ENCODE data around the gene PPP6R3. TPM values are rescaled to one million over a fixed set of nuclear protein-coding genes. Genes with fewer than 3 reads are reported as not detected.
"Not testable (repeated sequence)": the region's sequence is repeated elsewhere in the genome, so short reads cannot be mapped to it uniquely, and the experiment has no call there.

PPP6R3 gene
- total RNA-seq, 1 experiment from 2014 or later, result 143 TPM

DNA sequence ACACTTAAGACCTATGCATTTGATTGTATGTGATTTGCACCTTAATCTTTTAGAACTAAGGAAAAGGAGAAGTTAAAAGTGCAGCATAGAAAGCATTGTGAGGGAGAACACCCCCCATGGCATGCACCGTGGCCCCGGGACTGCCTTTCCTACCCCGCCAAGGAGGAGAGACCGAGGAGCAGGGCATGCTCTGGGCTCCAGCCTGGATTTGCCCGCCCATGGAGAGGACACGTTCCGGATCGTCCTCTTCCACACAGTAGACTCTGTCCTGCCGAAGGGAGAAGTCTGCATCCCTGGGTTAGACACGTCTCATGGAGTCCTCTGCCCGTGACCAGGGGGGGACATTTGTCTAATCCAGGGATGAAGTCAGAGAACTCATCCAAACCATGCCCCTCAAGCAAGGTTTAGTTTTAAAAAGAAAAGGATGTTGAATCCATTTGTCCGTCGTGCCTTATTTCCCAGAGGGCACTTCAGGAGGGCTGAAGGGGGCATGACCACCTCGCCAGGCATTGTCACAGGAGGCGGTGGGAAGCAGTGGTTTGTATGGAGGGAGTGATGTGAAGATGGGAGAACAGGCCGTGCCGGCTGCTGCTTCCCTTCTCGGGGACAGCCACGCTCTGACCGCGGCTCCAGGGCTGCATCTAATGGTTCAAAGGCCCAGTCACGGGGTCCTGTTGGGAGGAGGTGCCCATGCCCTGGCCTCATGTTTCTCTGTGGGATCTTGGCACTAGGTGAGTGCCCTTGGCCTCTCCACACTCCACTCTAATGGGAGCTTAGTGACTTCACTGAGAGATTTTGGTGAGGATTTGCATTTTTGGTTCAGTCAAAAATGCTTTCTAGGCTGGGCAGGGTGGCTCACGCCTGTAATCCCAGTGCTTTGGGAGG is 157.6 kb downstream of the PPP6R3 start:
- DNase-seq, result no peak
- H3K4me1 ChIP-seq, result no peaks in the 10 kb centered on the region
- no peak overlapping the region for H3K4me3 ChIP-seq
- no peak overlapping the region for H3K27ac ChIP-seq
- no peaks in the 10 kb centered on the region for H3K27me3 ChIP-seq
- no peaks in the 10 kb centered on the region for H3K9me3 ChIP-seq (replicated peaks)
- H3K36me3 ChIP-seq, result peaks cover 20% of the 10 kb centered on the region

DNA sequence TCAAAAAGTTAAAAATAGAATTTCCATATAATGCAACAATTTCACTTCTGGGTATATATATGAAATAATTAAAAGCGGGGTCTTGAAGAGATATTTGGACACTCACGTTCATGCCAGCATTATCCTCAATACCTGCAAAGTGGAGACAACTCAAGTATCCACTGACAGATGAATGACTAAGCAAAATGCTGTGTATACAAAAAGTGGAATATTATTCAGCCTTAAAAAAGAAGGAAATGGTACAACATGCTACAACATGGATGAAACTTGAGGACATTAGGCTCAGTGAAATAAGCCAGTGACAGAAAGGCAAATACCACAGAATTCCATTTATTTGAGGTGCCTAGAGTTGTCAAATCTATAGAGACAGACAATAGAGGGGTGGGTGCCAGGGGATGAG is 161.3 kb downstream of the PPP6R3 start:
- Histone ChIP-seq H3K4me3 (no peak overlapping the region), H3K9me3 (replicated peaks) (peaks cover 5% of the 10 kb centered on the region)
- DNase-seq, result no peak

DNA sequence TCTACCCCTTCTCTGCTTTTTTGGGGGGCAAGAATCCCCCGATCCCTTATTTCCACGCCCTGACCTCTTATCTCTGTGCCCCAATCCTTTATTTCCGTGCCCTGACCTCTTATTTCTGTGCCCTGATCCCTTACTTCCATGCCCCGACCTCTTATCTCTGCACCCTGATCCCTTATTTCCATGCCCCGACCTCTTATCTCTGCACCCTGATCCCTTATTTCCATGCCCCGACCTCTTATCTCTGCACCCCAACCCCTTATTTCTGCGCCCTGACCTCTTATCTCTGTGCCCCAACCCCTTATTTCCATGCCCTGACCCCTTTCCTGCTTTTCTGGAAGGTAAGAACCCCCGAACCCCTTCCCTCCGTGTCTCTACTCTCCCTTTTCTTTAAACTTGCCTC is 163.2 kb downstream of the PPP6R3 start:
- not testable (repeated sequence) for H3K27me3 ChIP-seq; H3K4me3 ChIP-seq; DNase-seq; H3K36me3 ChIP-seq; H3K4me1 ChIP-seq; H3K9me3 ChIP-seq (replicated peaks); H3K27ac ChIP-seq

More for the DNA sequence above, 161.3 kb downstream of the PPP6R3 start:
- Histone ChIP-seq H3K4me1 (no peaks in the 10 kb centered on the region), H3K27me3 (no peaks in the 10 kb centered on the region), H3K36me3 (no peaks in the 10 kb centered on the region), H3K27ac (no peak overlapping the region)

DNA sequence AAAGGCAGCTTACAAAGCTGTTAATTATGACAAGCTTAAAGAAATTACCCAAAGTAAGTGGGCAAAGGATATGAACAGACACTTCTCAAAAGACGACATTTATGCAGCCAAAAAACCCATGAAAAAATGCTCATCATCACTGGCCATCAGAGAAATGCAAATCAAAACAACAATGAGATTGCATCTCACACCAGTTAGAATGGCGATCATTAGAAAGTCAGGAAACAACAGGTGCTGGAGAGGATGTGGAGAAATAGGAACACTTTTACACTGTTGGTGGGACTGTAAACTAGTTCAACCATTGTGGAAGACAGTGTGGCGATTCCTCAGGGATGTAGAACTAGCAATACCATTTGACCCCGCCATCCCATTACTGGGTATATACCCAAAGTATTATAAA is 164.5 kb downstream of the PPP6R3 start:
- H3K27ac ChIP-seq; H3K36me3 ChIP-seq; H3K9me3 ChIP-seq (replicated peaks); H3K4me3 ChIP-seq; H3K27me3 ChIP-seq; H3K4me1 ChIP-seq; DNase-seq: not testable (repeated sequence)

DNA sequence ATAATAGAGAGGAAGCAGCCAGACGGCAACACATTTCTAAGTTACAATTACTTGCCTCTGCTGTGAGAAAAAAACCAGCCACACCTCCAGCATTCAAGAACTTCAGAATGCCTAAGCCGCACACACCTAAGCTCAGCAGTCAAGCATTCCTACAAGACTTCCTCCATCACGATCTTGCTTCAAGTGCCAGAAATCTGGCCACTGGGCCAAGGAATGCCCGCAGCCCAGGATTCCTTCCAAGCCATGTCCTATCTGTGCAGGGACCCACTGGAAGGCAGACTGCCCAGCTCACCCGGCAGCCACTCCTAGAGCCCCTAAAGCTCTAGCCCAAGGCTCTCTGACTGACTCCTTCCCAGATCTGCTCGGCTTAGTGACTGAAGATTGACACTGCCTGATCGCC is 165.7 kb downstream of the PPP6R3 start:
- not testable (repeated sequence) for H3K4me3 ChIP-seq; H3K4me1 ChIP-seq; DNase-seq; H3K27me3 ChIP-seq; H3K9me3 ChIP-seq (replicated peaks); H3K27ac ChIP-seq; H3K36me3 ChIP-seq

DNA sequence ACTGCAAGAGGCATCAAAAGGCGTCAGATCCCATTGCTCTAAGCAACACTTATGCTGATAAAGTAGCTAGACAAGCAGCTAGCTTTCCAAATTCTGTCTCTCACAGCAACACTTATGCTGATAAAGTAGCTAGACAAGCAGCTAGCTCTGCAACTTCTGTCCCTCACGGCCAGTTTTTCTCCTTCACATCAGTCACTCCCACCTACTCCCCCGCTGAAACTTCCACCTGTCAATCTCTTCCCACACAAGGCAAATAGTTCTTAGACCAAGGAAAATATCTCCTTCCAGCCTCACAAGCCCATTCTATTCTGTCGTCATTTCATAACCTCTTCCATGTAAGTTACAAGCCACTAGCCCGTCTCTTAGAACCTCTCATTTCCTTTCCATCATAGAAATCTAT is 168.3 kb downstream of the PPP6R3 start:
- not testable (repeated sequence) for H3K27me3 ChIP-seq; H3K36me3 ChIP-seq; H3K27ac ChIP-seq; H3K4me1 ChIP-seq; H3K4me3 ChIP-seq; H3K9me3 ChIP-seq (replicated peaks); DNase-seq

DNA sequence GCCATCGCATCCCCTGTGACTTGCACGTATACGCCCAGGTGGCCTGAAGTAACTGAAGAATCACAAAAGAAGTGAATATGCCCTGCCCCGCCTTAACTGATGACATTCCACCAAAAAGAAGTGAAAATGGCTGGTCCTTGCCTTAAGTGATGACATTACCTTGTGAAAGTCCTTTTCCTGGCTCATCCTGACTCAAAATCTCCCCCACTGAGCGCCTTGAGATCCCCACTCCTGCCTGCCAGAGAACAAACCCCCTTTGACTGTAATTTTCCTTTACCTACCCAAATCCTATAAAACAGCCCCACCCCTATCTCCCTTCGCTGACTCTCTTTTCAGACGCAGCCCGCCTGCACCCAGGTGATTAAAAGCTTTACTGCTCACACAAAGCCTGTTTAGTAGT is 171.8 kb downstream of the PPP6R3 start:
- H3K36me3 ChIP-seq, H3K27me3 ChIP-seq: not testable (repeated sequence)

DNA sequence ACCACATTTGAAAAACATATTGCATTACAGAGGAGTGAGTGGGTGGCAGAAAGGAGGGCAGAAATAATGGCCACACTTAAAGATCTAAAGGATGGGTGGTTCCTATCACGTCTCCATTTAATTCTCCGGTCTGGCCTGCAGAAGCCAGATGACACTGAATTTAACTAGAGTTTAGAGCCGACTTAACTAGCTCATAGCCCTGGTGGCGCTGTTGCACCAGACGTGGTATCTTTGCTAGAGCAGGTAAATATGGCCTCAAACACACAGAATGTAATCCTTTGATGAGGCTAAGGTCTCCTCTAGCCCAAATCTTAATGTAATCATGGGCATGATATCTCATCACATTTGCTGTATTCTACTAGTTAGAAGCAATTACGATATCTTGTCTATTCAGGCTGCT is 172.2 kb downstream of the PPP6R3 start:
- Histone ChIP-seq H3K4me1 (no peaks in the 10 kb centered on the region), H3K4me3 (no peak overlapping the region), H3K9me3 (replicated peaks) (no peaks in the 10 kb centered on the region), H3K36me3 (no peaks in the 10 kb centered on the region), H3K27me3 (peaks cover 5% of the 10 kb centered on the region; the same call in 1 of the 2 replicates), H3K27ac (no peak overlapping the region)
- DNase-seq, result peak; percentile 23 to 58

More for the DNA sequence above, 171.8 kb downstream of the PPP6R3 start:
- not testable (repeated sequence) for H3K4me1 ChIP-seq; H3K9me3 ChIP-seq (replicated peaks); H3K27ac ChIP-seq; H3K4me3 ChIP-seq; DNase-seq

DNA sequence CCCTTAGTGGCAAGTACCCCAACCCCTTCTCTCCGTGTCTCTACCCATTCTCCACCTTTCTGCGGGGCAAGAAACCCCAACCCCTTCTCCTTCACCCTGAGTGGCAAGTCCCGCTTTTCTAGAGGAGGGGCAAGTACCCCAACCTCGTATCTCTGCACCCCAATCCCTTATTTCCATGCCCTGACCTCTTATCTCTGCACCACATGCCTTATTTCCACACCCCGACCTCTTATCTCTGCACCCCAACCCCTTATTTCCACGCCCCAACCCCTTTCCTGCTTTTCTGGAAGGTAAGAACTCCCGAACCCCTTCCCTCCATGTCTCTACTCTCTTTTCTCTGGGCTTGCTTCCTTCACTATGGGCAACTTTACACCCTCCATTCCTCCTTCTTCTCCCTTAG is 174.1 kb downstream of the PPP6R3 start:
- not testable (repeated sequence) for H3K36me3 ChIP-seq; H3K27ac ChIP-seq; H3K4me3 ChIP-seq; H3K27me3 ChIP-seq; H3K9me3 ChIP-seq (replicated peaks); H3K4me1 ChIP-seq; DNase-seq

DNA sequence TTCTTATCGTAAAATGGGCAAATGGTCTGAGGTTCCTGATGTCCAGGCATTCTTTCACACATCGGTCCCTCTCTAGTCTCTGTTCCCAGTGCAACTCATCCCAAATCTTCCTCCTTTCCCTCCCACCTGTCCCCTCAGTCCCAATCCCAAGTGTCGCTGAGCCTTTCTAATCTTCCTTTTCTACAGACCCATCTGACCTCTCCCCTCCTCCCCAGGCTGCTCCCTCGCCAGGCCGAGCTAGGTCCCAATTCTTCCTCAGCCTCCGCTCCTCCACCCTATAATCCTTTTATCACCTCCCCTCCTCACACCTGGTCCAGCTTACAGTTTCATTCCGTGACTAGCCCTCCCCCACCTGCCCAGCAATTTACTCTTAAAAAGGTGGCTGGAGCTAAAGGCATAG is 174.6 kb downstream of the PPP6R3 start:
- H3K4me1 ChIP-seq; H3K27me3 ChIP-seq; H3K4me3 ChIP-seq; H3K9me3 ChIP-seq (replicated peaks); H3K36me3 ChIP-seq; H3K27ac ChIP-seq; DNase-seq: not testable (repeated sequence)

DNA sequence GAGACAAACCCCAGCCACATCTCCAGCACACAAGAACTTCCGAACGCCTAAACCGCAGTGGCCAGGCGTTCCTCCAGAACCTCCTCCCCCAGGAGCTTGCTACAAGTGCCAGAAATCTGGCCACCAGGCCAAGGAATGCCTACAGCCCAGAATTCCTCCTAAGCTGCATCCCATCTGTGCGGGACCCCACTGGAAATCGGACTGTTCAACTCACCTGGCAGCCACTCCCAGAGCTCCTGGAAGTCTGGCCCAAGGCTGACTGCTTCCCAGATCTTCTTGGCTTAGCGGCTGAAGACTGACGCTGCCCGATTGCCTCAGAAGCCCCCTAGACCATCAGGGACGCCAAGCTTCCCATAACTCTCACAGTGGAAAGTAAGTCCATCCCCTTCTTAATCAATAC is 175.3 kb downstream of the PPP6R3 start:
- H3K9me3 ChIP-seq (replicated peaks); H3K27me3 ChIP-seq; DNase-seq; H3K36me3 ChIP-seq; H3K4me1 ChIP-seq; H3K27ac ChIP-seq; H3K4me3 ChIP-seq: not testable (repeated sequence)

DNA sequence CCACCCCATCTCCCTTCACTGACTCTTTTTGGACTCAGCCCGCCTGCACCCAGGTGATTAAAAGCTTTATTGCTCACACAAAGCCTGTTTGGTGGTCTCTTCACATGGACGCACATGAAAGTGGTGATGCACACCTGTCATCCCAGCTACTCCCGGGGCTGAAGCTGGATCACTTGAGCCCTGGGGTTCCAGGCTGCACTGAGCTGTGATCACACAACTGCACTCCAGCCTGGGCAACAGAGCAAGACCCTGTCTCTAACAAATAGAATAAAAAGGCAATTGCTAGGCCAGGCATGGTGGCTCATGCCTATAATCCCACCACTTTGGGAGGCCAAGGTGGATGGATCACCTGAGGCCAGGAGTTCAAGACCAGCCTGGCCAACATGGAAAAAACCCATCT is 178.8 kb downstream of the PPP6R3 start:
- H3K27ac ChIP-seq; H3K36me3 ChIP-seq; H3K4me3 ChIP-seq; H3K4me1 ChIP-seq; DNase-seq; H3K27me3 ChIP-seq; H3K9me3 ChIP-seq (replicated peaks): not testable (repeated sequence)

DNA sequence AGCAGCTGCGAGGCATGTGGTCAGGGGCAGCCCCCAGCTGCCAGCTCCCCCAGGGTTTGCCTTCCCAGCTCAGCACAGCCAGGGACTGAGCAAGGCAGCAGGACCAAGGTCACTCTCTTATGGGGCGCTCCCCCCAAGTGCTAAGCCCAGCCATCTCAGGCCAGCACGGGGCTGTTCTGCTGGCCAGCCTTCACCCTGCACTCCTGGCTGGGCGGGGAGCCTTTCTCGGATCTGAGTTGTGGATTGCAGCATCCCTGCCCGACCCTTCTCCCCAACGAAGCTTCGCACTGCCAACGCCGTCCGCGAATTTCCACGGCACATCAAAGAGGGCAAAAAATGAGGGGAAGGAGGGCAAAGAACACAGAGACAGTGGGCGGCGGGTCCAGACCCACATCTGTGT is 181.3 kb downstream of the PPP6R3 start:
- H3K9me3 ChIP-seq (replicated peaks), result no peaks in the 10 kb centered on the region
- no peaks in the 10 kb centered on the region for H3K36me3 ChIP-seq
- no peaks in the 10 kb centered on the region for H3K27me3 ChIP-seq
- no peak for DNase-seq
- H3K4me1 ChIP-seq, result no peaks in the 10 kb centered on the region
- no peak overlapping the region for H3K27ac ChIP-seq
- no peak overlapping the region for H3K4me3 ChIP-seq

DNA sequence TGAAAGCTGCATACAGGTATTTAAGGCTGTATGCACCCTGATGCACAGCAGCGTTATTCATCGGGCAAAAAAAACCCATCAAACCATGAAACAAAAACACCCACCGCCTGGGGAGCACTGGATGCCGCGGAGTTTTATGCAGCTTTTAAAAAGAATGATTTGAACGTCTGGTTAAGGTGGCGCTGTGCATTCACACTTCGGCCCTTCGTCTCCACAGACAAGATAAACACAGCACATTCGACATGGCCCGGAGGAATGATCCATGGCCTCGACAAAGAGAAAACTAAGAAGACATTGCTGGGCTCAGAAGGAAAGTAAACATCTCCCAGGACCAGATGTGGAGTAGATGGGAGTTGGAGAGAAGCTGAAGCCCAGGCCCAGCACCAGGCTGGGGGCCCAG is 183.0 kb downstream of the PPP6R3 start:
- peak in 1 of 2 experiments; percentile 12 for DNase-seq
- Histone ChIP-seq H3K27ac (no peak overlapping the region), H3K4me3 (no peak overlapping the region), H3K27me3 (peaks cover under 1% of the 10 kb centered on the region; the same call in 1 of the 2 replicates), H3K4me1 (no peaks in the 10 kb centered on the region), H3K9me3 (replicated peaks) (no peaks in the 10 kb centered on the region), H3K36me3 (no peaks in the 10 kb centered on the region)

DNA sequence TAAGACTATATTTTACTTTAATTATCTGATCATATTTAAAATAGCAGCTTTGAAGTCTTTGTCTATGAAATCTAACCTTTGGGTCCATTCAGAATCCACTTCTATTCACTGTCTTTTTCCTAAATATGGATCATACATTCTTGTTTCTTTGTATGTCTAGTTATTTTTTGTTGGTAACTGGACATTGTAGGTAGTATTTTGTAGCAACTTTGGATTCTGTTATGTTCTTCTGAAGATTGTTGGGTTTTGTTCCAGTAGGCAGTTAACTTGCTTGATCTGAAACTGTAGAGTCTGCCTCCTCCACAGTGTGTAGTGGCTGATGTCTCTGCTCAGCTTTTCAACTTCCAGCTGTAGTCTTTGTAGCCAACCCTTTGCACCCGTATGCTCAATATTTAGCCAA is 186.3 kb downstream of the PPP6R3 start:
- no peak for DNase-seq
- Histone ChIP-seq H3K27me3 (peaks cover 14% of the 10 kb centered on the region; the same call in 1 of the 2 replicates), H3K4me3 (no peak overlapping the region), H3K27ac (no peak overlapping the region), H3K36me3 (no peaks in the 10 kb centered on the region), H3K9me3 (replicated peaks) (no peaks in the 10 kb centered on the region), H3K4me1 (no peaks in the 10 kb centered on the region)

Measured in SJCRH30 (cell line).